Vagina (tissue), 2 donors: ENCODE results near the gene SLC37A1.

Experiments used
- CTCF ChIP-seq, 3 experiments: fragments of 450-650 bp in 2 of 3; fragments of 200-600 bp in 1 of 3; sonication (generic) in 1 of 3; IDR thresholded peaks; one replicate each; pipeline ENCODE4 v1.5.1; 2017 to 2019; ENCODE audit warnings: antibody characterized with exemption in 3 of 3, mild to moderate bottlenecking in 2 of 3, moderate library complexity in 2 of 3
- POLR2A ChIP-seq, 2 donors: fragments of 450-650 bp; IDR thresholded peaks; one replicate each; pipeline ENCODE4 v1.6.1; 2017; ENCODE audit warnings: antibody characterized with exemption in 2 of 2, mild to moderate bottlenecking in 2 of 2, moderate library complexity in 2 of 2
- POLR2AphosphoS5 ChIP-seq, 2 donors: sonication (generic); formaldehyde crosslinking; IDR thresholded peaks; one replicate each; pipeline ENCODE4 v1.9.0; 2017; ENCODE audit warnings: antibody characterized with exemption in 2 of 2, mild to moderate bottlenecking in 2 of 2, low read depth in 1 of 2; ENCODE audit not compliant: insufficient read depth in 1 of 2

GRCh38 chr21:42570841-42571387 is 57.3 kb downstream of the SLC37A1 start:
- TF ChIP-seq CTCF (IDR thresholded peaks at IDR 0.05) (no peak), POLR2AphosphoS5 (IDR thresholded peaks at IDR 0.05; ENCODE audit: insufficient read depth in 1 of 2, low read depth in 1 of 2) (no peak), POLR2A (IDR thresholded peaks at IDR 0.05) (no peak)
